GM12875 (cell line): Measurements from ENCODE around the gene ARCN1.

Experiments used
- H3K4me3 ChIP-seq: one replicate; pipeline ENCODE4 v1.5.1; 2011; ENCODE audit warnings: low read depth, low read length, control low read depth
- TF ChIP-seq, protein P1 (sequence below): IDR thresholded peaks from 2 replicates; pipeline ENCODE4 v1.5.1; 2011; ENCODE audit warnings: low read depth, mild to moderate bottlenecking, control low read depth, inconsistent platforms, low read length, moderate library complexity, borderline replicate concordance; ENCODE audit not compliant: insufficient read depth

The ARCN1 gene

DNA sequence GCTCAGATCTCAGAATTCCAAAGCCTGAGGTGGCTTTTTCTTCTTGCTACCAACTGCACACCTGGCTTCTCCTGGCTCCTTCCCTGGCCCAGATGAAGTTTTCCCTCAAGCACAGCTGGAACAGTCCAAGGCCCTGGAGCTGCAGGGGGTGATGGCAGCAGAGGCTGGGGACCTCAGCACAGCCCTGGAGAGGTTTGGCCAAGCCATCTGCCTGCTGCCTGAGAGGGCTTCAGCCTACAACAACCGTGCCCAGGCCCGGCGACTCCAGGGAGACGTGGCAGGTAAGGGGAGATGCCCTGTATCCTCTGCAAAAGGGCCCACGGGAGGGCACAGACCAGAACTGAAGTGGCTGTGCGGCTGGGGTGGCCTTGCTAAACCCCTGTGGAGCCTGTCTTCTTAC is 43.7 kb upstream of the ARCN1 start:
- no peak overlapping the region for H3K4me3 ChIP-seq
- TF ChIP-seq, protein P1, sequence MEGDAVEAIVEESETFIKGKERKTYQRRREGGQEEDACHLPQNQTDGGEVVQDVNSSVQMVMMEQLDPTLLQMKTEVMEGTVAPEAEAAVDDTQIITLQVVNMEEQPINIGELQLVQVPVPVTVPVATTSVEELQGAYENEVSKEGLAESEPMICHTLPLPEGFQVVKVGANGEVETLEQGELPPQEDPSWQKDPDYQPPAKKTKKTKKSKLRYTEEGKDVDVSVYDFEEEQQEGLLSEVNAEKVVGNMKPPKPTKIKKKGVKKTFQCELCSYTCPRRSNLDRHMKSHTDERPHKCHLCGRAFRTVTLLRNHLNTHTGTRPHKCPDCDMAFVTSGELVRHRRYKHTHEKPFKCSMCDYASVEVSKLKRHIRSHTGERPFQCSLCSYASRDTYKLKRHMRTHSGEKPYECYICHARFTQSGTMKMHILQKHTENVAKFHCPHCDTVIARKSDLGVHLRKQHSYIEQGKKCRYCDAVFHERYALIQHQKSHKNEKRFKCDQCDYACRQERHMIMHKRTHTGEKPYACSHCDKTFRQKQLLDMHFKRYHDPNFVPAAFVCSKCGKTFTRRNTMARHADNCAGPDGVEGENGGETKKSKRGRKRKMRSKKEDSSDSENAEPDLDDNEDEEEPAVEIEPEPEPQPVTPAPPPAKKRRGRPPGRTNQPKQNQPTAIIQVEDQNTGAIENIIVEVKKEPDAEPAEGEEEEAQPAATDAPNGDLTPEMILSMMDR, result no peak

DNA sequence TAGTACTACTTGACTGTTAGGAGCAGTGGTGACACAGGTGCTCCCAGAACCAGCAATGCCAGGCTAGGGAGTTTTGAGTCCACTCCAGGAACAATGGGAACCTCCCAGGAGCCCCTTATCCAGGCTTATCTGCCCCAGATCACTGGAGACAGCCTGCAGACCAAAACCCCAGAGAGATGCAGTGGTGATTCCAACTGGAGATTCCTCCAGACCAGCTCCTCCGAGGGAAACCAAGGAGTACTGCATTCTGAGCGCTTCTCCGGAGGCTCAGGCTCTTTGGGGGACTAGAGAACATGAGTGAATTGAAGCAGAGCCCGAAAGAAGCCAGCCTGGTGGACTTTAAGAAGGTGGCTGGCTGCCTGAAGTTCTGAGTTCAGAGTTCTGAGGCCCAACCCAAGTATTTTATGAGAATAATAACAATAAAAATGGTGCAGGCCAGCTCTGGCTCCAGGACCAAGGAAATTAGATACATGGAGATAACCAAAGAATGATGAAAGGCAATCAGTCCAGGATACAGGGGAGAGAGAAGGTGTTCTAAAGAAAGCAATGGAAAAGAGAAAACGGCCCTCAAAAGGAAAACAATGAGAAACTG is 42.5 kb upstream of the ARCN1 start:
- H3K4me3 ChIP-seq, result no peak overlapping the region
- TF ChIP-seq, protein P1, result no peak

DNA sequence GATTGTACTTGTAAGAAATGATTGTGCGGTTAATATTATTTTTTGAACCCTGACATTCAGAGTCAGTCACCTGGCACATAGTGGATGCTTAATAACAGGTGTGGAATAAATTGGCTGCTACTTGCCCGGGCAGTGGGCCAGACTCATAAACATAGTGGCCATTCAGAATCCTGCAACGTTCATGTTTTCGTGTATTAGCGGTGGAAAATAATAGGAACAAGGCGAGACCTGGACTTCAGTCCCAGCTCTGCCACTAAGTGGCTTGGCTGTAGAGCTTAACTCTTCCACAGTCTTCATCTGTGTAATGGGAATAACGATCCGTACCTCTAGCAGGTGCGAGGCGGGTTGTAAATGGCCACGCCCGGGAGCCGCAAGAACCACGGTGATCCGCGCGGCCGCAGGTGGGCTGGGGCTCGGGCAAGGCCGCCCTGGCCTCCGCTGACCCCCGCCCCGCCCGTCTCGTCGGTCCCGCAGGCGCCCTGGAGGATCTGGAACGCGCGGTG is 42.0 kb upstream of the ARCN1 start:
- TF ChIP-seq, protein P1, result no peak
- H3K4me3 ChIP-seq, result peak overlapping the region; percentile 80

DNA sequence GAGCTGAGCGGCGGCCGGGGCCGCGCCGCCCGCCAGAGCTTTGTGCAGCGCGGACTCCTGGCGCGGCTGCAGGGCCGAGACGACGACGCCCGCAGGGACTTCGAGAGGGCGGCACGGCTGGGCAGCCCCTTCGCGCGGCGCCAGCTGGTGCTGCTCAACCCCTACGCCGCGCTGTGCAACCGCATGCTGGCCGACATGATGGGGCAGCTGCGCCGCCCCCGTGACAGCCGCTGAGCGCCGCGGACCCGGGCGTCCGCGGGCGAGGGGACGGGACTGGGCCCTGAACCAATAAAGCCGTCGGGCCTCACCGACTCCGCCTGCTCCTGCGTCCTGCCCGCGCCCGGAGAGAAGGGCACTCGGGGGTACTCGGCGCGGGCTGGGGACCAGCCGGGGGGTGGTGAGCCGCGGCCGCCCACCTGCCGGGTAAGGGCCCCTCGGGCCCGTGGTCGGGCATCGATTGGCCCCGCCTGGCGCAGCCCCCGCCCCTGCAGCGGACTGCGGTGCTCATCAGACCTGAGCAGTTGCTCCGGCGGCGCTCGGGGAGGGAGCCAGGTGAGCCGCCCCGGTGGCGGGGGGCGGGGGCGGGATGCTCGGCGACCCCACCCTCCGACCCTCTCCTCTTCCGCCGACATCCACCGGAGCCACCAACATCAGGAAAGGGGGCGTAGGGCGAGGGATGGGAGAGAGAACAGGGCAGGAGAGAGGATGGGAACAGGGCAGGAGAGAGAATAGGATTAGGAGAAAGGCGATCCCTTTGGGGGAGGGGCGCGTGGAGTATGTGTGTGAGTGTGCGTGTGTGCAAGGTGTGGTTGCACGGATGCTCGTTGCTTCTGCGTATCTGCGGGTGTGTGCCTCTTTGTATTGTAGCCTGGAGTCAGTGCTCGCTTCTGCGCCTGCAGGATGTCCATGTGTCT is 41.3 kb upstream of the ARCN1 start, which contains the start of gene TMEM25:
TMEM25 (plus strand) TSS at position 510 of the 914 bp plus-strand sequence. CDS start 610 bp downstream, outside the sequence.
- H3K4me3 ChIP-seq, result peak within 1 kb of the TSS; percentile 80
- TF ChIP-seq, protein P1, result no peak

DNA sequence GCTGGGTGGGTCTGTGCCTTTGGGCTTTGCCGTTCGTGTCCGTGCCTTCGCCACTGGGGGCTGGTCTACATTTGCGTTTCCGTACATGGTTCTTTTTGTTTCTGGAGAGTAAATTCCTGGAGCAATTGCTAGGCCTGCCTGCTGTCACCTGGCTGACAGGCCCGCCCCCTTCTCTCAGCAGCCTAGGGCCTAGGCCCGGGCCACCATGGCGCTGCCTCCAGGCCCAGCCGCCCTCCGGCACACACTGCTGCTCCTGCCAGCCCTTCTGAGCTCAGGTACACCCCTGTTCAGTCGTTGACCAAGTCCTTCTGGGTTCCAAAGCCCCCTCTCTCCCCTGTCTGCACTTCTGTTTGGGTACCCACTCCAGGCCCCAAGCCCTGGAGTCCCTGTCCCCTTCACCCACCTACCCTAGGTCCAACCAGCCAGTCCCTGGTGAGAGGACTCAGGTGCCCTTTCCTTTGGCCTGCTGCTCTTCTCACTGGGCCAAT is 40.6 kb upstream of the ARCN1 start:
- TF ChIP-seq, protein P1, result no peak
- H3K4me3 ChIP-seq, result peak overlapping the region; percentile 80

DNA sequence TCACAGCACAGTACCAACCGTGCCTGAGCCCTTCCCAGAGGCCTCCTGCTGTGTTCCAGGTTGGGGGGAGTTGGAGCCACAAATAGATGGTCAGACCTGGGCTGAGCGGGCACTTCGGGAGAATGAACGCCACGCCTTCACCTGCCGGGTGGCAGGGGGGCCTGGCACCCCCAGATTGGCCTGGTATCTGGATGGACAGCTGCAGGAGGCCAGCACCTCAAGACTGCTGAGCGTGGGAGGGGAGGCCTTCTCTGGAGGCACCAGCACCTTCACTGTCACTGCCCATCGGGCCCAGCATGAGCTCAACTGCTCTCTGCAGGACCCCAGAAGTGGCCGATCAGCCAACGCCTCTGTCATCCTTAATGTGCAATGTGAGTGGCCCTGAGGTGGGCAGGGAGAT is 40.1 kb upstream of the ARCN1 start:
- H3K4me3 ChIP-seq, result no peak overlapping the region
- TF ChIP-seq, protein P1, result no peak
